Ovary (tissue), 9 donors: ENCODE measurements around the gene SMC1B. TPM values are rescaled to one million over a fixed set of nuclear protein-coding genes. Genes with fewer than 3 reads are reported as not detected.

ENCODE experiments used
- DNase-seq, 5 donors: peaks; one replicate each; pipeline ENCODE4 v3.0.0-alpha.2; 2019 to 2020
- H3K27ac ChIP-seq, 2 donors: fragments of 200-600 bp; one replicate each; pipeline versions ENCODE4 v1.5.1 to v1.8.0; 2019 to 2022
- H3K27me3 ChIP-seq: fragments of 200-600 bp; one replicate; pipeline ENCODE4 v1.8.0; 2022
- H3K36me3 ChIP-seq: fragments of 200-600 bp; sonication (generic); one replicate; pipeline ENCODE4 v1.5.1; 2019
- H3K4me1 ChIP-seq: one replicate; pipeline ENCODE4 v1.8.1; 2013; ENCODE audit warnings: mild to moderate bottlenecking, moderate library complexity; ENCODE audit not compliant: insufficient read depth
- H3K4me3 ChIP-seq: fragments of 200-600 bp; sonication (generic); one replicate; pipeline ENCODE4 v1.5.1; 2017
- H3K9me3 ChIP-seq, 2 donors: fragments of 200-600 bp in 1 of 2; sonication (generic) in 1 of 2; one replicate each; pipeline versions ENCODE4 v1.5.1 to v1.8.1; 2013 to 2019; ENCODE audit warnings: mild to moderate bottlenecking in 1 of 2, moderate library complexity in 1 of 2
- EP300 ChIP-seq: sonication (generic); formaldehyde crosslinking; IDR thresholded peaks from one replicate; pipeline ENCODE4 v1.6.1; 2017; ENCODE audit warnings: antibody characterized with exemption
- POLR2A ChIP-seq: fragments of 450-650 bp; IDR thresholded peaks from one replicate; pipeline ENCODE4 v1.6.1; 2017; ENCODE audit warnings: antibody characterized with exemption, mild to moderate bottlenecking, moderate library complexity
- WGBS, 3 donors: extraction: QIAGEN DNeasy Blood & Tissue Kit in 1 of 3; methylation state at CpG; one replicate each; pipeline versions ENCODE4 v1.1.5 to v1.1.7; 2013 to 2017; 5-methylcytosine and 5-hydroxymethylcytosine counted together
- intact Hi-C, 4 donors: fragments of 100-400 bp; cut with DNase I; formaldehyde crosslinking; loops; one replicate each; pipeline versions ENCODE4 v1.11.0 to v1.15.1; 2022 to 2023
- polyA plus RNA-seq, 2 donors: library from polyadenylated mRNA; stranded (reverse); fragments of 200-250 nt in 1 of 2; fragments of 350-450 nt in 1 of 2; fragmentation: Illumina TruSeq in 1 of 2; extraction: RNeasy Lipid Tissue Mini Kit (QIAGEN cat#74804) in 1 of 2; gene quantifications; one replicate each; pipeline ENCODE4 v1.2.3, GENCODE V29; 2013 to 2014
- total RNA-seq, 7 donors: library from RNA; depleted of rRNA in 2 of 7; stranded (reverse); fragments of >200 nt in 2 of 7; fragmentation: NEBNext Ultra II Directional in 3 of 7; extraction: Animal tissue kit (Norgen Biotek cat#: 25700) in 3 of 7; gene quantifications; one replicate each; pipeline versions ENCODE4 v1.1.0 to v1.2.4, GENCODE V29; 2016 to 2023
- TF ChIP-seq, protein P1 (sequence below), 3 donors: fragments of 450-650 bp in 2 of 3; fragments of 200-600 bp in 1 of 3; IDR thresholded peaks; one replicate each; pipeline versions ENCODE4 v1.5.1 to v1.8.0; 2016 to 2022; ENCODE audit warnings: antibody characterized with exemption in 3 of 3, mild to moderate bottlenecking in 1 of 3
- donor health status: DM: no; HTN: no; CAD: no; lungs with moderate emphysema.
- donor health status: DM: no; HTN: no; CAD: no.
- donor health status: Bipolar disorder and iron deficiency.
- donor health status: DM: yes; HTN: yes; CAD: no.
- donor health status: DM: no; HTN: no; CAD: no.
- donor health status: DM: yes; HTN: yes; CAD: no.

The SMC1B gene
- total and polyA plus RNA-seq, 9 donors, result 0.04 to 0.05 TPM; not detected in 7

DNA sequence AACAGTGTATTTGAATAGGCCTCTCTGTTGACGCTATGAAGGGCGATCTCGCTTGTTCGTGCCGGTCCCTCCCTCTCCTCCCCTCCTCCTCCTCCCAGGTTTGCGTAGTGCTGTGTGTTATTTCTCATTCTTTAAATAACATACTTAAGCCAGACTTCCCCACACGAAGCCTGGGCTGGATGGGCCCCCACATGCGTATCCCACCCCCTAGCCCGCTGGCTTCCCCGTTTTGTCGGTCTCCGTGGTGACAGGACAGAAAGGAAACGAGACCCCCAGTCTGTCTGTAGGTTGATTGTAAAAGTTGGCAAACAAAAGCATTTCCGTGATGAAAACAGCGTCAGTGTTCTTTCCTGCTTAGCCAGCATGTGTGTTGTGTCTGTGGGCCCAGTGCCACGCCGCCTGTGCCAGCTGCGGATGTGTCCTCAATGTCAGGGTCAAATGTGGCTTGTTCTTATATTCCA lies 76.4 kb downstream of the SMC1B start:
- Histone ChIP-seq H3K4me3 (no peak overlapping the region), H3K27ac (peak overlapping the region in 1 of 2 donors; percentile 70), H3K4me1 (peaks cover 7% of the 10 kb centered on the region), H3K36me3 (no peaks in the 10 kb centered on the region), H3K27me3 (no peaks in the 10 kb centered on the region), H3K9me3 (no peaks in the 10 kb centered on the region)
- TF ChIP-seq, protein P1, sequence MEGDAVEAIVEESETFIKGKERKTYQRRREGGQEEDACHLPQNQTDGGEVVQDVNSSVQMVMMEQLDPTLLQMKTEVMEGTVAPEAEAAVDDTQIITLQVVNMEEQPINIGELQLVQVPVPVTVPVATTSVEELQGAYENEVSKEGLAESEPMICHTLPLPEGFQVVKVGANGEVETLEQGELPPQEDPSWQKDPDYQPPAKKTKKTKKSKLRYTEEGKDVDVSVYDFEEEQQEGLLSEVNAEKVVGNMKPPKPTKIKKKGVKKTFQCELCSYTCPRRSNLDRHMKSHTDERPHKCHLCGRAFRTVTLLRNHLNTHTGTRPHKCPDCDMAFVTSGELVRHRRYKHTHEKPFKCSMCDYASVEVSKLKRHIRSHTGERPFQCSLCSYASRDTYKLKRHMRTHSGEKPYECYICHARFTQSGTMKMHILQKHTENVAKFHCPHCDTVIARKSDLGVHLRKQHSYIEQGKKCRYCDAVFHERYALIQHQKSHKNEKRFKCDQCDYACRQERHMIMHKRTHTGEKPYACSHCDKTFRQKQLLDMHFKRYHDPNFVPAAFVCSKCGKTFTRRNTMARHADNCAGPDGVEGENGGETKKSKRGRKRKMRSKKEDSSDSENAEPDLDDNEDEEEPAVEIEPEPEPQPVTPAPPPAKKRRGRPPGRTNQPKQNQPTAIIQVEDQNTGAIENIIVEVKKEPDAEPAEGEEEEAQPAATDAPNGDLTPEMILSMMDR (IDR thresholded peaks at IDR 0.05), result no peak
- TF ChIP-seq EP300, result no peak
- no peak for TF ChIP-seq POLR2A
- WGBS, 3 donors, result 8 to 32% (median 28%) methylated on average over 18 of the region's 18 CpGs
- intact Hi-C loops, result no loop called here
- peak; percentile 66 to 88 (median 78) for DNase-seq

DNA sequence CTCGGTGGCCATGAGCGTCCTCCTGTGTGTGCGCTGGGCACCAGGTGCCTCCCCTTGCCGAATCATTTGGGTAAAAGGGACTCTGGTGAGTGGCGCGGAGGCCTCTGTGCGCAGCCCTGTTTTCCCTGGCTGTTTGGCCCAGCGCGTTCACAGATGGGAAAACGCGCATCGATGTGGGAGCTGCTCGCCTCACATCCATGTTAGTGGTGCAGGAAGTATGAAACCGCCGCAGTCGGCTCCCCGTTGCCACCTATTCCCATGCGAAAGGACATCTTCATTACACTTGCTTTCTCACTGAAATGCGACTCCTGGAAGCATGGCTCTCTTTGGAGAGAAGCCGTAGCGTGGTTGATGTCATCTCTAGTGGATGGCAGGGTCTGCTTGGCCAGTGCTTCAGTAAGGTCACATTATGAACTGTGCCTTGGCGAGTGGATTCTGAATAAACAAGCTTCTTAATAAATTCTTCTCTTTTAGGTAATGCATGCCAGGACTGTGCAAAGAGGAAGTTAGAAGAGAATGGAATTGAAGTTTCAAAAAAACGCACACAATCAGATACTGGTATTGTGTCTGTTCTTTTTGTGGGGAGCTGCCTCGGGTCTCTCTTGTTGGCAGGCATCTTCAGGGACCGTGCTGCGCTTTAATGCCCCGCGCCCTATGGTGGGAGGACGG lies 77.4 kb downstream of the SMC1B start:
- WGBS, 3 donors, result 82 to 88% (median 86%) methylated on average over 29 of the region's 29 CpGs
- Histone ChIP-seq H3K27ac (peak overlapping the region in 1 of 2 donors; percentile 70), H3K9me3 (no peaks in the 10 kb centered on the region)

DNA sequence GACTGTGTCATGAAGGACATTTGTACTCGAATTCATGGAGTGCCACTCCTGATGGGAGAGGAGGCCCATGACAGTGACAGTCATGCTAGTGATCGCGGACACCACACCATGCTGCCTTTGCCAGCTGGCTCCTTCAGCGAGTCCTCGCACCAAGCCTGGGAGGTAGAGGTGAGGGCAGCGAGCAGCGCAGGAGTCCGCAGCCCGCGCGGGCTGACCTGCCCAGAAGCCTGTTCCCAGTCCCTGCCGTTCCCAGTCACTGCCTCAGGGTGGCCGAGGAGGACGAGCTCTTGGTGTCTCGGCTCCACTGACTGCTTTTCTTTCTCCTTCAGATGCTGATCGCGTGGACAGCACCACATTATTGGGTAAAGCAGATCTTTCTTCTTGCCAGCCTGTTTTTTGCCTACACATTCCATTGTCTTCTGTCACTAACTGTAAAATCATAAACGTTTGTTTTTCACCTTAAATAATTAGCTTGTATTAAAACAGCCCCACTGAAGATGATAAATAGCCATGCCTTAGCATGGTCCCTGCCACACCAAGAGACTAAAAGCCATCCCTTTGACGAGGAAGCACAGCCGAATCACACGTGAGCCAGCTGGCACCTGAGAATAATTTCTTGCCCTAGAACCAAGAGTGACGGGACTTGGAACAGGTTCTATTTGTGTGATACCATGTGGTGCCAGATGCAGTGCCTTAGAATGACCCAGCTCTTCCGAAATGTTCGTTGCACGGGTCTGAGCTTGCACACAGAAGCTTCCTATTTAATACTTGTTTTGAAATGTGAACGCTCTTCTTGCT lies 78.2 kb downstream of the SMC1B start:
- DNase-seq, result no peak
- intact Hi-C loops, result no loop called here
- WGBS, 3 donors, result 69 to 79% (median 78%) methylated on average over 26 of the region's 26 CpGs
- TF ChIP-seq POLR2A, result no peak
- TF ChIP-seq, protein P1 (IDR thresholded peaks at IDR 0.05), result no peak
- H3K27me3 ChIP-seq, result no peaks in the 10 kb centered on the region
- H3K4me3 ChIP-seq, result no peak overlapping the region
- H3K36me3 ChIP-seq, result no peaks in the 10 kb centered on the region
- H3K27ac ChIP-seq, result no peak overlapping the region
- peaks cover 7% of the 10 kb centered on the region for H3K4me1 ChIP-seq
- H3K9me3 ChIP-seq, result no peaks in the 10 kb centered on the region

More for the DNA sequence above, 77.4 kb downstream of the SMC1B start:
- no peak for TF ChIP-seq POLR2A
- TF ChIP-seq, protein P1 (IDR thresholded peaks at IDR 0.05), result no peak
- no peak for TF ChIP-seq EP300
- no peak overlapping the region for H3K4me3 ChIP-seq
- H3K36me3 ChIP-seq, result no peaks in the 10 kb centered on the region
- intact Hi-C loops, result no loop called here
- H3K4me1 ChIP-seq, result peaks cover 7% of the 10 kb centered on the region
- no peaks in the 10 kb centered on the region for H3K27me3 ChIP-seq
- DNase-seq, result no peak

DNA sequence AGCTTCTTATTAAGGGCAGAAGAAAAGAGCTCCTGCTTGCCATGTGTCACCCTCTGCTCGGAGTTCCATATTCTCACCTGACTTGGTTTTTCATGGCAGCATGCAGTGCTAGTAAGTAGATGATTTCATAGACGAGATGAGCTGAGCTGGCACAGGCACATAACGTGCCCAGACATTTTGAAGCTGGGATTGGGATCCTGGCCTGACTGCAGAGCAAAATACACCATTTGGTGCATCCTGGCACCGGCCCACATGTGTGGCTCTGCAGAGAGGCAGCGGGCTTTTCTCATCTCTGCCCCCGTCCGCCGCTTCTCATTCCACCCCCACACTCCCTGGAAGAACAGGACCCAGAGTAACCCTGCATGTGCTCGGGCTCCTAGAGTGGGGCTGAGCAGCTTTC lies 78.9 kb downstream of the SMC1B start:
- no peak for DNase-seq
- WGBS, 3 donors, result 80 to 85% (median 84%) methylated on average over 9 of the region's 9 CpGs

More for the DNA sequence above, 78.9 kb downstream of the SMC1B start:
- intact Hi-C loops, result no loop called here
- H3K4me1 ChIP-seq, result peaks cover 7% of the 10 kb centered on the region
- no peaks in the 10 kb centered on the region for H3K36me3 ChIP-seq
- H3K27me3 ChIP-seq, result no peaks in the 10 kb centered on the region
- no peak overlapping the region for H3K4me3 ChIP-seq
- TF ChIP-seq, protein P1 (IDR thresholded peaks at IDR 0.05), result no peak
- TF ChIP-seq EP300, result no peak
- no peak for TF ChIP-seq POLR2A
- H3K9me3 ChIP-seq, result no peaks in the 10 kb centered on the region
- H3K27ac ChIP-seq, result no peak overlapping the region
